Lower leg skin (tissue), 3 donors: ENCODE data around the gene NACC2.

Experiments
- CTCF ChIP-seq, 3 donors: fragments of 450-650 bp; IDR thresholded peaks; one replicate each; pipeline ENCODE4 v1.5.1; 2016; ENCODE audit warnings: antibody characterized with exemption in 3 of 3, mild to moderate bottlenecking in 3 of 3, moderate library complexity in 2 of 3
- POLR2A ChIP-seq, 2 donors: fragments of 450-650 bp; IDR thresholded peaks; one replicate each; pipeline ENCODE4 v1.6.1; 2016 to 2017; ENCODE audit warnings: antibody characterized with exemption in 2 of 2, mild to moderate bottlenecking in 1 of 2, moderate library complexity in 1 of 2

GRCh38 chr9:136045595-136046553, 49.2 kb downstream of the NACC2 start:
- TF ChIP-seq CTCF (IDR thresholded peaks at IDR 0.05): no peak
- no peak for TF ChIP-seq POLR2A (IDR thresholded peaks at IDR 0.05)
